ENCODE data around the gene CENPM.

- TF ChIP-seq GATA2 (IDR thresholded peaks at IDR 0.05; ENCODE audit: low read depth, low read length): no peak
- TF ChIP-seq GATA3 (IDR thresholded peaks at IDR 0.05; ENCODE audit: low read depth, low read length): no peak
Measured at GRCh38 chr22:41909310-41910049, 37.5 kb downstream of the CENPM start.
